HG03432 (cell line): Measurements from ENCODE around the gene ARFGEF2.

Source experiments
- ATAC-seq: cut with Tn5 transposase; IDR thresholded peaks from one replicate; pipeline ENCODE4 v1.9.1; 2021; ENCODE audit warnings: mild to moderate bottlenecking, moderate library complexity; ENCODE audit not compliant: unreplicated experiment

Gene ARFGEF2

GRCh38 chr20:48898896-48899530, 22.5 kb upstream of the ARFGEF2 start:
- no peak for ATAC-seq

GRCh38 chr20:48899881-48900280, 21.6 kb upstream of the ARFGEF2 start:
- ATAC-seq: no peak

GRCh38 chr20:48901326-48901725, 20.2 kb upstream of the ARFGEF2 start:
- ATAC-seq: no peak

GRCh38 chr20:48903705-48904104, 17.8 kb upstream of the ARFGEF2 start:
- ATAC-seq: no peak

- ATAC-seq: no peak
These were observed 16.8 kb upstream of the ARFGEF2 start for GRCh38 chr20:48904566-48905296.

- no peak for ATAC-seq
These were observed 16.2 kb upstream of the ARFGEF2 start for GRCh38 chr20:48905297-48905647.

GRCh38 chr20:48906221-48906877, 15.2 kb upstream of the ARFGEF2 start:
- no peak for ATAC-seq

- ATAC-seq: no peak
These were observed 12.7 kb upstream of the ARFGEF2 start for GRCh38 chr20:48908656-48909319.

GRCh38 chr20:48909910-48910309, 11.6 kb upstream of the ARFGEF2 start:
- no peak for ATAC-seq

GRCh38 chr20:48910347-48910781, 11.1 kb upstream of the ARFGEF2 start:
- ATAC-seq: no peak

GRCh38 chr20:48912065-48912464, 9.4 kb upstream of the ARFGEF2 start:
- ATAC-seq: peak; percentile 93

- no peak for ATAC-seq
These were observed 4.8 kb upstream of the ARFGEF2 start for GRCh38 chr20:48916699-48917098.

- ATAC-seq: no peak
These were observed 2.1 kb upstream of the ARFGEF2 start for GRCh38 chr20:48919336-48919881.

- ATAC-seq: no peak
These were observed 1.5 kb upstream of the ARFGEF2 start for GRCh38 chr20:48919882-48920526.

GRCh38 chr20:48920527-48921167, 864 bp upstream of the ARFGEF2 start:
- no peak for ATAC-seq

- peak; percentile 40 for ATAC-seq
These were observed 641 bp downstream of the ARFGEF2 start for GRCh38 chr20:48921883-48922820.

GRCh38 chr20:48923149-48923718, 1.7 kb downstream of the ARFGEF2 start:
- no peak for ATAC-seq

- no peak for ATAC-seq
These were observed 3.2 kb downstream of the ARFGEF2 start for GRCh38 chr20:48924756-48925109.

- ATAC-seq: no peak
These were observed 4.8 kb downstream of the ARFGEF2 start for GRCh38 chr20:48926267-48926666.
